ENCODE results near the gene R3HDM2.

Gene R3HDM2

DNA sequence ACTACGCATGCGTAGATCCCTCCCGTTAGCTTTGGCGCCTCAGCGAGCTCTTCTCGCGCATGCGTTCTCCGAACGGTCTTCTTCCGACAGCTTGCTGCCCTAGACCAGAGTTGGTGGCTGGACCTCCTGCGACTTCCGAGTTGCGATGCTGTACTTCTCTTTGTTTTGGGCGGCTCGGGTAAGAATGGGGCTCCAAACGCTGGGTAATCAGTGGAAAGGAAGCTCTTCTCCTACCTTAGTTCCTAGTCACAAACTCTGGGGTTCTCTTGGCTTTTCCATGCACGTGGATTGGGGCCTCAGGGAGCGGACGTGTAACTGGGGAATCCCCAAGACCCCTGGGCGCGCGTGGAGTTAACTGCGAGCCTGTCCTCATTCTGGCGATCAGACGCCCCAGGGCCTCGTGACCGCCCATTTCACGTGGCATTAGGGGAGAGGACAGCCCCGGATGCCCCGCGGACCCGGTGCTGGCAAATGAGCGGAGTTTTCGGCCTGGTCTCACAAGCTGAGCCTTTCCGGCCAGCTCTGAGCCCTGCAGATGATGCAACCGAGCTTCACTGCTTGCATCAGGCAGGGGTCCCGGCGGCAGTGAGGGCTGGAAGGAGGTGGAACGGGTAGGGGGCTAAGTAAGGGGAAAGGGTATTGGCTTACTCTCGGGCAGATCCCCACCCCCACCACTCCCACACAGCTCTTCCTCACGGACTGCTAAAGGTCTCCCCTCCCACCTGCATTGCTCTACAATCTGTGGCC, 201.0 kb downstream of the R3HDM2 start, which contains the start of gene SHMT2:
SHMT2 (plus strand) TSS at position 78 of the 747 bp plus-strand sequence; CDS start at position 146, 68 bp downstream.
- peak within 1 kb of the TSS; percentile 73 for H2BK5ac ChIP-seq (ENCODE audit: low read depth, low read length, poor library complexity)
- peak within 1 kb of the TSS; percentile 67 for H4K91ac ChIP-seq (ENCODE audit: low read depth, low read length)
- peak within 1 kb of the TSS; percentile 72 for H2AFZ ChIP-seq (ENCODE audit: insufficient read depth, low read length, poor library complexity)
- no peak within 1 kb of the TSS for H2BK12ac ChIP-seq (ENCODE audit: low read length)
- peaks cover 14 to 15% of the 10 kb centered on the region in 2 experiments for H3K4me1 ChIP-seq (ENCODE audit: control insufficient read depth in 1 of 2, insufficient read depth in 2 of 2, low read length in 2 of 2)
- peak within 1 kb of the TSS; percentile 49 for H2AK5ac ChIP-seq (ENCODE audit: low read length)
- H3K9ac ChIP-seq (ENCODE audit: low read length) = peak within 1 kb of the TSS; percentile 85
- peak within 1 kb of the TSS; percentile 87 for H3K4me2 ChIP-seq (ENCODE audit: low read length)
- H3K79me1 ChIP-seq (ENCODE audit: low read length) = peaks cover 11% of the 10 kb centered on the region
- peaks cover 36 to 38% of the 10 kb centered on the region in 2 experiments for H3K36me3 ChIP-seq (ENCODE audit: control insufficient read depth in 1 of 2, insufficient read depth in 2 of 2, low read length in 2 of 2)
- peak within 1 kb of the TSS; percentile 91 for H4K8ac ChIP-seq (ENCODE audit: low read depth, low read length)
- peak; percentile 97 to 100 for DNase-seq
- H3K18ac ChIP-seq (ENCODE audit: low read length) = peak within 1 kb of the TSS; percentile 78
- H2BK120ac ChIP-seq (ENCODE audit: insufficient read depth, low read length, poor library complexity) = peak within 1 kb of the TSS; percentile 67
- peak within 1 kb of the TSS; percentile 84 for H3K14ac ChIP-seq (ENCODE audit: low read length)
- no CpG with 5 or more reads among the region's 42 CpGs for WGBS (ENCODE audit: extremely low coverage, insufficient coverage, insufficient read length)
- H4K12ac ChIP-seq (ENCODE audit: low read depth, low read length) = peak within 1 kb of the TSS; percentile 75
- peaks cover 25% of the 10 kb centered on the region for H3K27me3 ChIP-seq (ENCODE audit: insufficient read depth, low read length)
- H3K4ac ChIP-seq (ENCODE audit: low read depth, low read length) = peak within 1 kb of the TSS; percentile 57
- peak within 1 kb of the TSS; percentile 58 for H3K27ac ChIP-seq (ENCODE audit: low read depth, low read length)
- H3K23ac ChIP-seq (ENCODE audit: low read length) = no peak within 1 kb of the TSS
- H3K4me3 ChIP-seq (ENCODE audit: low read depth, low read length) = peak within 1 kb of the TSS; percentile 78
- peaks cover 9% of the 10 kb centered on the region for H3K9me3 ChIP-seq (ENCODE audit: insufficient read depth, low read depth, low read length)
- H3K79me2 ChIP-seq (ENCODE audit: control insufficient read depth, insufficient read depth, low read length, poor library complexity) = peaks cover 12% of the 10 kb centered on the region

DNA sequence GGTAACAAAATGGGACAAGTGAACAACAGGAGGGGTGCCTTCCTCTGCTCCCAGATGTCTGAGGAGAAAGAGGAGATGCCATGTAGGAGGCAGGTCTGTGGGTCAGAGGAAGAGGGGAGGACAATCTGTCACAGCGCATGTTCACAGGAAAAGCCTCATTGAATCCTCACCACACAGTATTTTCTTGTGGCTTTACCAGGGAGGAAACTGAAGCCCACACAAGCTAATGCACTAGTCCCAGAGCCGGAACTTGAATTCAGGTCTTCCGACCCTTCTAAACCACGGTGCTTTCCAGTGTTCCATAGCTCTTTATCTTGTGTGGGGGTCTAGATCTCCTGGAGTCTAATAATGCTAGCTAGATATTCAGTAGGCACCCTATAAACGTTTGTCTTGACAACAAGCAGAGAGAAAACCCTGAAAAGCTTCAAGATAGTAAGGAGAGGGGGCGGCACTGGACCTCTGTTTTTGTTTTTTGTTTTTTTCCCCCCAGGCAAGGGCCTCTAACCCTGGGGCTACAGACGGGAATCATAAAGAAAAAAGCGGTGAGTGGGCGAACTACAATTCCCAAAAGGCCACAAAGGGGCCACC, 201.7 kb downstream of the R3HDM2 start:
- no CpG with 5 or more reads among the region's 9 CpGs for WGBS (ENCODE audit: extremely low coverage, insufficient coverage, insufficient read length)
- Histone ChIP-seq H2AFZ (ENCODE audit: insufficient read depth, low read length, poor library complexity) (peak overlapping the region; percentile 32), H3K4ac (ENCODE audit: low read depth, low read length) (no peak overlapping the region), H3K14ac (ENCODE audit: low read length) (no peak overlapping the region), H3K4me2 (ENCODE audit: low read length) (peak overlapping the region; percentile 87), H3K36me3 (ENCODE audit: control insufficient read depth in 1 of 2, insufficient read depth in 2 of 2, low read length in 2 of 2) (peaks cover 31 to 32% of the 10 kb centered on the region in 2 experiments), H3K9me3 (ENCODE audit: insufficient read depth, low read depth, low read length) (peaks cover 13% of the 10 kb centered on the region), H3K27me3 (ENCODE audit: insufficient read depth, low read length) (peaks cover 32% of the 10 kb centered on the region), H2BK120ac (ENCODE audit: insufficient read depth, low read length, poor library complexity) (no peak overlapping the region), H2AK5ac (ENCODE audit: low read length) (no peak overlapping the region), H3K79me2 (ENCODE audit: control insufficient read depth, insufficient read depth, low read length, poor library complexity) (peaks cover 12% of the 10 kb centered on the region), H3K27ac (ENCODE audit: low read depth, low read length) (no peak overlapping the region), H4K8ac (ENCODE audit: low read depth, low read length) (peak overlapping the region; percentile 36), H3K23ac (ENCODE audit: low read length) (no peak overlapping the region), H4K12ac (ENCODE audit: low read depth, low read length) (no peak overlapping the region), H4K91ac (ENCODE audit: low read depth, low read length) (no peak overlapping the region), H3K79me1 (ENCODE audit: low read length) (peaks cover 11% of the 10 kb centered on the region), H3K18ac (ENCODE audit: low read length) (no peak overlapping the region), H3K9ac (ENCODE audit: low read length) (no peak overlapping the region), H3K4me1 (ENCODE audit: control insufficient read depth in 1 of 2, insufficient read depth in 2 of 2, low read length in 2 of 2) (peaks cover 14 to 15% of the 10 kb centered on the region in 2 experiments), H2BK12ac (ENCODE audit: low read length) (no peak overlapping the region), H3K4me3 (ENCODE audit: low read depth, low read length) (no peak overlapping the region), H2BK5ac (ENCODE audit: low read depth, low read length, poor library complexity) (no peak overlapping the region)
- no peak for DNase-seq

DNA sequence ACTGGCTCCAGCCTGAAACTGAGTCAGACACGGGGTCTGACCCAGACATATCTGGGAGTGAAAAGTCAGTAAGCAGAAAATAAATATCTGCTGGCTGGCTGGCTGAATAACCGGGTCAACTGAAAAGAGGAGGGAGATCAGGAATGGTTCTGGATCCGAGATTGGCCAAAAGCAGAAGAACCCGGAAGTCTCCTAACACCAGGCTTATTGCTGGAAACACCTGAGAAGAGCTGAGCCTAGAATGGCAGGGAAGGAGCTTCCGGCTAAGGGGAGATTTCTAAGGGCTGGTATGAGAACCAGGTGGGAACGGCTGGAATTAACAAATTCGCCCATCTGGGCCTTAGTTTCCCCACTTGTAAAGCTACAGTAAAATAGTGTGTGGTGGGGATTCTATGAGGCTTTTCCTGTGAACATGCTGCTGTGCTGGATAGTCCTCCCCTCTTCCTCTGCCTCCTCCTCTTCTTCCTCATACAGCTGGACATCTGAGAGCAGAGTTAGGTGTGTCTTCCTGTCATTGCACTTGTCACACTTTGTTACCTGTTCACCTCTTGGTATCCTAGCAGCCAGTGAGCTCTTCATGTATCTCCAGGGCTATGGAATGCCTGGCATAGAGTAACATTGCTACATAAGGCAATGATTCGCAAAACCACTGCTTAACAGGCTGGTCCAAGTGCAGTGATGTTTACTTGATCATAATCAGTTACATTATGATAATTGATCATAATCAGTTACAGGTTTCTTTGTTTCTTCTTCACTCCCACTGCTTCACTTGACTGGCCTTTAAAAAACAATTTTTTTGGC, 203.3 kb downstream of the R3HDM2 start:
- H4K91ac ChIP-seq (ENCODE audit: low read depth, low read length) = no peak overlapping the region
- no peak overlapping the region for H3K18ac ChIP-seq (ENCODE audit: low read length)
- H4K8ac ChIP-seq (ENCODE audit: low read depth, low read length) = no peak overlapping the region
- H2AFZ ChIP-seq (ENCODE audit: insufficient read depth, low read length, poor library complexity) = no peak overlapping the region
- H3K4me3 ChIP-seq (ENCODE audit: low read depth, low read length) = no peak overlapping the region
- no peak overlapping the region for H3K9ac ChIP-seq (ENCODE audit: low read length)
- peaks cover 15 to 16% of the 10 kb centered on the region in 2 experiments for H3K36me3 ChIP-seq (ENCODE audit: control insufficient read depth in 1 of 2, insufficient read depth in 2 of 2, low read length in 2 of 2)
- no CpG with 5 or more reads among the region's 8 CpGs for WGBS (ENCODE audit: extremely low coverage, insufficient coverage, insufficient read length)
- no peak overlapping the region for H2BK12ac ChIP-seq (ENCODE audit: low read length)
- no peak overlapping the region for H3K14ac ChIP-seq (ENCODE audit: low read length)
- peaks cover 15 to 16% of the 10 kb centered on the region in 2 experiments for H3K4me1 ChIP-seq (ENCODE audit: control insufficient read depth in 1 of 2, insufficient read depth in 2 of 2, low read length in 2 of 2)
- H3K27me3 ChIP-seq (ENCODE audit: insufficient read depth, low read length) = peaks cover 46% of the 10 kb centered on the region
- no peak overlapping the region for H2AK5ac ChIP-seq (ENCODE audit: low read length)
- H2BK120ac ChIP-seq (ENCODE audit: insufficient read depth, low read length, poor library complexity) = no peak overlapping the region
- H3K27ac ChIP-seq (ENCODE audit: low read depth, low read length) = no peak overlapping the region
- no peak overlapping the region for H3K23ac ChIP-seq (ENCODE audit: low read length)
- H3K4me2 ChIP-seq (ENCODE audit: low read length) = peak overlapping the region; percentile 18
- peak in 1 of 2 donors; percentile 53 for DNase-seq
- no peak overlapping the region for H2BK5ac ChIP-seq (ENCODE audit: low read depth, low read length, poor library complexity)
- H4K12ac ChIP-seq (ENCODE audit: low read depth, low read length) = no peak overlapping the region
- H3K79me2 ChIP-seq (ENCODE audit: control insufficient read depth, insufficient read depth, low read length, poor library complexity) = peaks cover 12% of the 10 kb centered on the region
- H3K4ac ChIP-seq (ENCODE audit: low read depth, low read length) = no peak overlapping the region
- peaks cover 15% of the 10 kb centered on the region for H3K9me3 ChIP-seq (ENCODE audit: insufficient read depth, low read depth, low read length)
- peaks cover 11% of the 10 kb centered on the region for H3K79me1 ChIP-seq (ENCODE audit: low read length)

DNA sequence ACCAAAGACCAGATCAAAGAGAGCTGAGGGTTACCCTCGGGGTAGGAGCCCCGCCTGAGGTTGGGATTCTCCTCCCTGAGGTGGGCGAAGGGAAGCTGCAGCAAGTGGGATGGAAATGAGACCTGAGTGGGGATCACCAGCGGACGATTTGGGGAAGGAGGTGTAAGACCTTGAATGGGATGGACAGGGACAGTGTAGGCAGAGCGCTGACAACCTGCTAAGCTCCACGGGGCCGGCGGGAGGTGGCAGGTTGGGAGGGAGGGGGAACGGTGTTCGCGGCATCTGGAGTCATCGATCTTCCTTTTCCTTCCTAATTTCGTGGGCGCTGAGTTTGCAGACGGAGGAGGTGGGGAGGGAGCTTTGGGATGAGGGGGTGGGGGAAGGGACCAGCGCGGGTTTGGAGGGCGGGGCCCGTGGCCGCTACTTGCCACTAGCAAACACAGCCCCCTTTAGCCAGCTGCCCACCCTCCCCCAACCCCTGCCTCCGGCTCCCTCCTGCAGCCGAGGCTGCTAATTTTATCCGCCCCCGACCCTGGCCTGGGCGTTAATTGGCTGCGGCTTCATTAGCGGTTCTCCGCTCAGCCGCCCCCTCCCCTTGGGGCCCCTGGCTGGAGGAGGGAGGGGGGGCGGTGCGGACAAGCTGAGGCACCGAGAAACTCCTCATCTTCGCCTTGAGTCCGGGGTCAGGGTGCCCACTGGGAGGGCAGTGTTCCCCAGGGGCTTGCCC, 204.1 kb downstream of the R3HDM2 start:
- Histone ChIP-seq H3K36me3 (ENCODE audit: control insufficient read depth in 1 of 2, insufficient read depth in 2 of 2, low read length in 2 of 2) (peaks cover 7 to 9% of the 10 kb centered on the region in 2 experiments), H4K91ac (ENCODE audit: low read depth, low read length) (no peak overlapping the region), H3K18ac (ENCODE audit: low read length) (no peak overlapping the region), H3K79me2 (ENCODE audit: control insufficient read depth, insufficient read depth, low read length, poor library complexity) (peaks cover 12% of the 10 kb centered on the region), H3K14ac (ENCODE audit: low read length) (no peak overlapping the region), H3K27me3 (ENCODE audit: insufficient read depth, low read length) (peaks cover 53% of the 10 kb centered on the region), H2AK5ac (ENCODE audit: low read length) (no peak overlapping the region), H2AFZ (ENCODE audit: insufficient read depth, low read length, poor library complexity) (no peak overlapping the region), H4K8ac (ENCODE audit: low read depth, low read length) (no peak overlapping the region), H2BK120ac (ENCODE audit: insufficient read depth, low read length, poor library complexity) (no peak overlapping the region), H3K9ac (ENCODE audit: low read length) (no peak overlapping the region), H3K4me2 (ENCODE audit: low read length) (peak overlapping the region; percentile 18), H3K4me3 (ENCODE audit: low read depth, low read length) (no peak overlapping the region), H3K23ac (ENCODE audit: low read length) (no peak overlapping the region), H3K79me1 (ENCODE audit: low read length) (peaks cover 11% of the 10 kb centered on the region), H3K9me3 (ENCODE audit: insufficient read depth, low read depth, low read length) (peaks cover 15% of the 10 kb centered on the region), H2BK12ac (ENCODE audit: low read length) (no peak overlapping the region), H3K4ac (ENCODE audit: low read depth, low read length) (no peak overlapping the region), H2BK5ac (ENCODE audit: low read depth, low read length, poor library complexity) (no peak overlapping the region), H4K12ac (ENCODE audit: low read depth, low read length) (no peak overlapping the region), H3K4me1 (ENCODE audit: control insufficient read depth in 1 of 2, insufficient read depth in 2 of 2, low read length in 2 of 2) (peaks cover 15 to 16% of the 10 kb centered on the region in 2 experiments), H3K27ac (ENCODE audit: low read depth, low read length) (no peak overlapping the region)
- WGBS (ENCODE audit: extremely low coverage, insufficient coverage, insufficient read length) = no CpG with 5 or more reads among the region's 35 CpGs
- DNase-seq = no peak

All from trophoblast cell (in vitro differentiated cells and primary cell).